Calu3 (cell line): ENCODE data around the gene FNDC3B. TPM values are rescaled to one million over a fixed set of nuclear protein-coding genes. Genes with fewer than 3 reads are reported as not detected.
A peak's percentile ranks its signal among the peaks of the same experiment; 100 is the strongest.

ENCODE experiments used
- BruUV-seq: library from RNA; stranded (reverse); fragments of 400-500 nt; replicated peaks from 2 replicates; lab custom pipeline; 2021; lab: Mats Ljungman, UMichigan
- CTCF ChIA-PET: fragments of 300-600 bp; sonication (Branson Sonifier 250); formaldehyde crosslinking; loops from one replicate; lab custom pipeline; 2022; ENCODE audit warnings: antibody characterized with exemption; lab: Charles Lee
- DNase-seq: peaks from one replicate; pipeline ENCODE4 v3.0.0; 2022
- H3K27ac Mint-ChIP-seq: one replicate; pipeline ENCODE4 v1.8.0; 2022; ENCODE audit warnings: mixed read lengths; ENCODE audit not compliant: unreplicated experiment
- H3K27me3 Mint-ChIP-seq: one replicate; pipeline ENCODE4 v1.8.0; 2022; ENCODE audit warnings: mixed read lengths; ENCODE audit not compliant: unreplicated experiment
- H3K36me3 Mint-ChIP-seq: one replicate; pipeline ENCODE4 v1.8.0; 2022; ENCODE audit warnings: mild to moderate bottlenecking, moderate library complexity, mixed read lengths; ENCODE audit not compliant: insufficient read depth, unreplicated experiment
- H3K4me1 Mint-ChIP-seq: one replicate; pipeline ENCODE4 v1.8.0; 2022; ENCODE audit warnings: mild to moderate bottlenecking, low read depth, mixed read lengths; ENCODE audit not compliant: unreplicated experiment
- H3K4me3 Mint-ChIP-seq: one replicate; pipeline ENCODE4 v1.8.0; 2022; ENCODE audit warnings: mild to moderate bottlenecking, low read depth, moderate library complexity, mixed read lengths; ENCODE audit not compliant: unreplicated experiment
- H3K9me3 Mint-ChIP-seq: one replicate; pipeline ENCODE4 v1.8.0; 2022; ENCODE audit warnings: low read depth, mixed read lengths; ENCODE audit not compliant: unreplicated experiment
- CTCF ChIP-seq: fragments of 200-600 bp; IDR thresholded peaks from one replicate; pipeline ENCODE4 v1.8.0; 2022; ENCODE audit warnings: antibody characterized with exemption; ENCODE audit not compliant: unreplicated experiment
- intact Hi-C: fragments of 100-400 bp; cut with micrococcal nuclease; formaldehyde crosslinking; loops from one replicate; pipeline ENCODE4 v1.10.0; 2022; ENCODE audit not compliant: unreplicated experiment
- total RNA-seq: library from RNA; stranded (reverse); gene quantifications from 2 replicates; pipeline ENCODE4 v1.2.3, GENCODE V29; 2022

FNDC3B gene
- total RNA-seq, 1 experiment from 2014 or later = 453 TPM

DNA sequence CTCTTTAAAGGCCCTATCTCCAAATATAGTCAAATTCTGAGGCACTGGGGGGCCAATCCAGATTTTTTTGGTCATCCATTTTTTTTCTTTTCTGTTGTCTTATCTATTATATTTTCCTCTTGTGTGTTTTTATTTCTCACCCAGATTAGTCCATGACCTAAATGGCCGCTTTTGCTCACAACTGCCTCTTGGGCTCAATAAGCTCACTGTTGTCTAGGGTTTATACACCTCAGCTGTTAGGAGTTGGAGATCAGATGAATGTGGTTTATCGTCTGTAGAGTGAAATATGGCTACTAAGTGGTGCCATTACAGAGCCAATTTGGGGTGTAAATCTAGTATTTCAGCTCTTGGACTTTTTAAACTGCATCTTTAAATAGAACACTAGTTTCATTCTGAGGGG, 235.5 kb downstream of the FNDC3B start:
- Mint-ChIP-seq H3K27ac (no peak overlapping the region), H3K4me3 (no peak overlapping the region), H3K4me1 (peaks cover 55% of the 10 kb centered on the region), H3K36me3 (peaks cover 76% of the 10 kb centered on the region), H3K9me3 (no peaks in the 10 kb centered on the region), H3K27me3 (no peaks in the 10 kb centered on the region)
- no TSS peak for BruUV-seq
- CTCF ChIA-PET = no interaction called here
- intact Hi-C loops = no loop called here
- no peak for DNase-seq
- TF ChIP-seq CTCF = no peak

DNA sequence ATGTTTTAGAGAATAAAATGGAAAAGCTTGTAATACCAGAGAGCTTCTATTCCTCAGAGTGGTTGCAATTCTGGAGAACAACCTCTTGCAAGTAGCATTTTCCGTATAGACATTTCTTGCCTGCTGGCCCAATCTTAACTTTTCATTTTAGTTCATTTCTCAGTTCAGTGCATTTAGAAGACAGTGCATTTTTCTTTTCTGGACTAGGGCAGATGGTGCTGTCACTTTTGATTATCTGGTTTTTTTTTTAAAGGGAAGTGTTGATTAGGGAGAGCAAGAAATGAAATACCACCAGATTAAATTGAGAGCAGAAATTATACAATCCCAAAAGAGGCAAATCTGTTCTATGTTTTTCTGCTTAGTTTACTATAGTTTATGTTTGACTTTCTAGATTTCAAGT, 236.2 kb downstream of the FNDC3B start:
- Mint-ChIP-seq H3K9me3 (no peaks in the 10 kb centered on the region), H3K27me3 (no peaks in the 10 kb centered on the region), H3K27ac (peak overlapping the region; percentile 34), H3K36me3 (peaks cover 75% of the 10 kb centered on the region), H3K4me1 (peaks cover 56% of the 10 kb centered on the region), H3K4me3 (no peak overlapping the region)
- no peak for DNase-seq
- no peak for TF ChIP-seq CTCF
- BruUV-seq = no TSS peak
- intact Hi-C loops = no loop called here
- CTCF ChIA-PET = interaction anchor here (0.5 kb wide), 1 partner anchor 1407 kb away, joined by 3 read pairs; no protein-coding TSS in a partner anchor

- Mint-ChIP-seq H3K4me3 (no peak overlapping the region), H3K27me3 (no peaks in the 10 kb centered on the region), H3K9me3 (no peaks in the 10 kb centered on the region), H3K4me1 (peaks cover 55% of the 10 kb centered on the region), H3K27ac (peak overlapping the region; percentile 34), H3K36me3 (peaks cover 73% of the 10 kb centered on the region)
- no TSS peak for BruUV-seq
- no peak for DNase-seq
- intact Hi-C loops = no loop called here
- TF ChIP-seq CTCF = no peak
- CTCF ChIA-PET = interaction anchor here (0.5 to 1.1 kb wide), 2 partner anchors 15 to 1408 kb away, joined by 3 read pairs; no protein-coding TSS in a partner anchor
These were observed 236.7 kb downstream of the FNDC3B start for GRCh38 chr3:172276103-172276502.

DNA sequence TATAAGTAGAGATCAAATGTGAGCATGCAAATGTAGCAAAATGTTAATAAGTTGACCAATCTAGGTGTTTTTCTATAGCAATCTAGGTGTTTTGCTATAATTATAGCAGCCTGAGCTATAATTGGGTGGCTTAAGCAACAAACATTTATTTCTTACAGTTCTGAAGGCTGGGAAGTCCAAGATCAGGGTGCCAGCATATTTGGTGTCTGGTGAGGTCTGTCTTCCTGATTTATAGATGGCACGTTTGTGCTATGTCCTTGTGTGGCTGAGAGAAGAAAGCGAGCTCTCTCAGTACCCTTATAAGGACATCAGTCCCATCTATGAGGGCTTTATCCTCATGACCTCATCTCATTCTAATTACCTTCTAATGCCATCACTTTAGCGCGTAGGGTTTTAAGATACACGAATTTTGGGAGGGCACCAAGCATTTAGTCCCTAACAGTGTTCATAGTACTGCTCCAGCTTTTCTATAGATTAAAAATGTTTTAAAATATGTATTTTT, 237.8 kb downstream of the FNDC3B start:
- H3K9me3 Mint-ChIP-seq = no peaks in the 10 kb centered on the region
- no peaks in the 10 kb centered on the region for H3K27me3 Mint-ChIP-seq
- CTCF ChIA-PET = interaction anchor here (1.1 kb wide), 1 partner anchor 16 kb away, joined by 3 read pairs; no protein-coding TSS in a partner anchor
- peaks cover 70% of the 10 kb centered on the region for H3K36me3 Mint-ChIP-seq
- BruUV-seq = no TSS peak
- peak overlapping the region; percentile 20 for H3K27ac Mint-ChIP-seq
- H3K4me1 Mint-ChIP-seq = peaks cover 55% of the 10 kb centered on the region
- DNase-seq = no peak
- H3K4me3 Mint-ChIP-seq = no peak overlapping the region
- TF ChIP-seq CTCF = no peak
- intact Hi-C loops = no loop called here
